WTC11 (cell line): ENCODE results near the gene KCNJ11. TPM values are rescaled to one million over a fixed set of nuclear protein-coding genes. Genes with fewer than 3 reads are reported as not detected.

Source experiments
- ATAC-seq: fragments of 200-7000 bp; cut with Tn5 transposase; 2 replicates; pipeline ENCODE4 v1.10.0; 2021; ENCODE audit warnings: mild to moderate bottlenecking, moderate library complexity
- CTCF ChIA-PET: fragments of 300-600 bp; sonication (Branson Sonifier 250); formaldehyde crosslinking; loops from one replicate; lab custom pipeline; 2021; ENCODE audit warnings: antibody characterized with exemption; lab: Charles Lee
- POLR2A ChIA-PET: fragments of 350-600 bp; sonication (Branson Sonifier 250); formaldehyde crosslinking; loops from one replicate; lab custom pipeline; 2021; ENCODE audit warnings: antibody characterized with exemption; lab: Charles Lee
- DNase-seq: peaks from one replicate; pipeline ENCODE4 v3.0.0; 2021; ENCODE audit warnings: low spot score
- H3K27ac Mint-ChIP-seq: 2 replicates; pipeline ENCODE4 v1.8.0; 2021; ENCODE audit warnings: mixed read lengths
- H3K27me3 Mint-ChIP-seq: 2 replicates; pipeline ENCODE4 v1.8.0; 2021; ENCODE audit warnings: low read depth, mild to moderate bottlenecking, moderate library complexity, mixed read lengths
- H3K36me3 Mint-ChIP-seq: 2 replicates; pipeline ENCODE4 v1.8.0; 2021; ENCODE audit warnings: mixed read lengths
- H3K4me1 Mint-ChIP-seq: 2 replicates; pipeline ENCODE4 v1.8.0; 2022; ENCODE audit warnings: mixed read lengths
- H3K4me3 Mint-ChIP-seq: 2 replicates; pipeline ENCODE4 v1.8.0; 2021; ENCODE audit warnings: mild to moderate bottlenecking, moderate library complexity, mixed read lengths
- H3K9me3 Mint-ChIP-seq: 2 replicates; pipeline ENCODE4 v1.8.0; 2021; ENCODE audit warnings: mixed read lengths
- CBFB ChIP-seq: sonication (generic); formaldehyde crosslinking; IDR thresholded peaks from 2 replicates; pipeline ENCODE4 v1.8.1; 2022; ENCODE audit warnings: mild to moderate bottlenecking, low read depth, missing genetic modification reagents
- FOXJ3 ChIP-seq: sonication (generic); formaldehyde crosslinking; IDR thresholded peaks from 2 replicates; pipeline ENCODE4 v1.9.0; 2021; ENCODE audit warnings: missing genetic modification reagents, mild to moderate bottlenecking, borderline replicate concordance
- HMGA2 ChIP-seq: fragments of 250-450 bp; sonication (Bioruptor Pico); IDR thresholded peaks from 2 replicates; pipeline ENCODE4 v1.4.0; 2021; ENCODE audit warnings: mild to moderate bottlenecking, moderate library complexity
- HMGXB4 ChIP-seq: sonication (generic); formaldehyde crosslinking; IDR thresholded peaks from 2 replicates; pipeline ENCODE4 v1.8.1; 2023; ENCODE audit warnings: mild to moderate bottlenecking, moderate library complexity, missing genetic modification reagents
- JAZF1 ChIP-seq: fragments of 250-450 bp; sonication (Bioruptor Pico); IDR thresholded peaks from 2 replicates; pipeline ENCODE4 v1.9.0; 2021; ENCODE audit warnings: moderate library complexity, mild to moderate bottlenecking, inconsistent platforms
- JUN ChIP-seq: sonication (generic); formaldehyde crosslinking; IDR thresholded peaks from 2 replicates; pipeline ENCODE4 v1.8.0; 2023; ENCODE audit warnings: mild to moderate bottlenecking, missing genetic modification reagents
- MLX ChIP-seq: sonication (generic); formaldehyde crosslinking; IDR thresholded peaks from 2 replicates; pipeline ENCODE4 v1.8.1; 2023; ENCODE audit warnings: mild to moderate bottlenecking, missing genetic modification reagents, moderate library complexity
- MYBL2 ChIP-seq: sonication (generic); formaldehyde crosslinking; IDR thresholded peaks from 2 replicates; pipeline ENCODE4 v1.8.1; 2023; ENCODE audit warnings: mild to moderate bottlenecking, moderate library complexity, missing genetic modification reagents
- NFATC4 ChIP-seq: fragments of 250-450 bp; sonication (Bioruptor Pico); IDR thresholded peaks from 2 replicates; pipeline ENCODE4 v1.9.0; 2021; ENCODE audit warnings: mild to moderate bottlenecking
- NFE2L1 ChIP-seq: sonication (generic); formaldehyde crosslinking; IDR thresholded peaks from 2 replicates; pipeline ENCODE4 v1.8.1; 2023; ENCODE audit warnings: missing genetic modification reagents
- PRRX2 ChIP-seq: fragments of 250-450 bp; sonication (Bioruptor Pico); IDR thresholded peaks from 2 replicates; pipeline ENCODE4 v1.8.0; 2021; ENCODE audit warnings: mild to moderate bottlenecking
- RELA ChIP-seq: sonication (generic); formaldehyde crosslinking; IDR thresholded peaks from 2 replicates; pipeline ENCODE4 v1.8.1; 2022; ENCODE audit warnings: missing genetic modification reagents, mild to moderate bottlenecking, borderline replicate concordance
- RORB ChIP-seq: fragments of 250-450 bp; sonication (Bioruptor Pico); IDR thresholded peaks from 2 replicates; pipeline ENCODE4 v1.9.0; 2021; ENCODE audit warnings: mild to moderate bottlenecking
- TEAD4 ChIP-seq: sonication (generic); formaldehyde crosslinking; IDR thresholded peaks from 2 replicates; pipeline ENCODE4 v1.8.0; 2022; ENCODE audit warnings: mild to moderate bottlenecking, missing genetic modification reagents
- USF1 ChIP-seq: sonication (generic); formaldehyde crosslinking; IDR thresholded peaks from 2 replicates; pipeline ENCODE4 v1.8.0; 2022; ENCODE audit warnings: mild to moderate bottlenecking, missing genetic modification reagents
- ZBTB21 ChIP-seq: sonication (generic); formaldehyde crosslinking; IDR thresholded peaks from 2 replicates; pipeline ENCODE4 v1.8.1; 2023; ENCODE audit warnings: mild to moderate bottlenecking, missing genetic modification reagents, borderline replicate concordance
- ZNF219 ChIP-seq: sonication (generic); formaldehyde crosslinking; IDR thresholded peaks from 2 replicates; pipeline ENCODE4 v1.8.0; 2023; ENCODE audit warnings: missing genetic modification reagents, mild to moderate bottlenecking, borderline replicate concordance
- ZNF317 ChIP-seq: sonication (generic); formaldehyde crosslinking; IDR thresholded peaks from 2 replicates; pipeline ENCODE4 v1.8.1; 2023; ENCODE audit warnings: low read depth, mild to moderate bottlenecking, moderate library complexity, missing genetic modification reagents, borderline replicate concordance
- ZNF396 ChIP-seq: fragments of 250-450 bp; sonication (Bioruptor Pico); IDR thresholded peaks from 2 replicates; pipeline ENCODE4 v1.8.0; 2021; ENCODE audit warnings: mild to moderate bottlenecking, moderate library complexity, borderline replicate concordance
- ZNF423 ChIP-seq: fragments of 250-450 bp; sonication (Bioruptor Pico); IDR thresholded peaks from 2 replicates; pipeline ENCODE4 v2.1.2; 2022; ENCODE audit warnings: mild to moderate bottlenecking, moderate library complexity
- ZNF532 ChIP-seq: fragments of 250-450 bp; sonication (Bioruptor Pico); IDR thresholded peaks from 2 replicates; pipeline ENCODE4 v1.9.0; 2021; ENCODE audit warnings: mild to moderate bottlenecking, borderline replicate concordance
- ZNF671 ChIP-seq: fragments of 250-450 bp; sonication (Bioruptor Pico); IDR thresholded peaks from 2 replicates; pipeline ENCODE4 v1.8.0; 2021; ENCODE audit warnings: mild to moderate bottlenecking
- total RNA-seq: library from RNA; stranded (reverse); gene quantifications from 3 replicates; pipeline ENCODE4 v1.2.3, GENCODE V29; 2021

The KCNJ11 gene
- total RNA-seq, 1 experiment from 2014 or later: 8.2 TPM

- H3K27me3 Mint-ChIP-seq: no peaks in the 10 kb centered on the region
- TF ChIP-seq RORB (CRISPR knock-in tag) (no peak), HMGA2 (CRISPR knock-in tag) (no peak), ZNF671 (CRISPR knock-in tag) (no peak), NFATC4 (CRISPR knock-in tag) (no peak), ZNF532 (CRISPR knock-in tag) (no peak), TEAD4 (CRISPR knock-in tag) (no peak), RELA (CRISPR knock-in tag) (no peak), ZBTB21 (CRISPR knock-in tag) (no peak), FOXJ3 (CRISPR knock-in tag) (no peak)
- no peak for ATAC-seq
- no peak overlapping the region for H3K27ac Mint-ChIP-seq
- no peaks in the 10 kb centered on the region for H3K36me3 Mint-ChIP-seq
- H3K4me3 Mint-ChIP-seq: no peak overlapping the region
- CTCF ChIA-PET: interaction anchor here (0.8 to 5.8 kb wide), 2 partner anchors 11 to 16 kb away, joined by 4 to 27 read pairs; partner anchors contain the start of gene KCNJ11
- H3K4me1 Mint-ChIP-seq: no peaks in the 10 kb centered on the region
- POLR2A ChIA-PET: no interaction called here
- no peak for DNase-seq
- no peaks in the 10 kb centered on the region for H3K9me3 Mint-ChIP-seq
These were observed 11.8 kb upstream of the KCNJ11 start for GRCh38 chr11:17400048-17400775.

GRCh38 chr11:17399236-17399635, 10.8 kb upstream of the KCNJ11 start:
- CTCF ChIA-PET: interaction anchor here (5.8 kb wide), 1 partner anchor 10 kb away, joined by 27 read pairs; the partner anchor contains the start of gene KCNJ11
- Mint-ChIP-seq H3K4me1 (no peaks in the 10 kb centered on the region), H3K27ac (no peak overlapping the region), H3K4me3 (no peak overlapping the region), H3K36me3 (no peaks in the 10 kb centered on the region), H3K9me3 (no peaks in the 10 kb centered on the region), H3K27me3 (no peaks in the 10 kb centered on the region)
- DNase-seq (no peak), ATAC-seq (no peak)
- POLR2A ChIA-PET: no interaction called here
- TF ChIP-seq ZNF219: no peak
- TF ChIP-seq USF1 (CRISPR knock-in tag): no peak
- no peak for TF ChIP-seq ZNF532 (CRISPR knock-in tag)
- no peak for TF ChIP-seq JUN (CRISPR knock-in tag)
- TF ChIP-seq NFE2L1 (CRISPR knock-in tag): no peak
- no peak for TF ChIP-seq ZNF423 (CRISPR knock-in tag)
- no peak for TF ChIP-seq PRRX2 (CRISPR knock-in tag)
- no peak for TF ChIP-seq JAZF1 (CRISPR knock-in tag)
- TF ChIP-seq MYBL2 (CRISPR knock-in tag): no peak
- TF ChIP-seq ZNF317 (CRISPR knock-in tag): no peak
- no peak for TF ChIP-seq MLX (CRISPR knock-in tag)
- no peak for TF ChIP-seq CBFB (CRISPR knock-in tag)
- no peak for TF ChIP-seq ZNF396 (CRISPR knock-in tag)
- no peak for TF ChIP-seq HMGXB4 (CRISPR knock-in tag)
